ENCODE results near the gene B4GALT3. TPM values are rescaled to one million over a fixed set of nuclear protein-coding genes. Genes with fewer than 3 reads are reported as not detected.

Gene B4GALT3
- total and polyA plus RNA-seq, 9 of the 15 experiments (the other 6 are each of a cell fraction or from before 2014, with no cell fraction given) = 31.2 to 103 (median 46.1) TPM

DNA sequence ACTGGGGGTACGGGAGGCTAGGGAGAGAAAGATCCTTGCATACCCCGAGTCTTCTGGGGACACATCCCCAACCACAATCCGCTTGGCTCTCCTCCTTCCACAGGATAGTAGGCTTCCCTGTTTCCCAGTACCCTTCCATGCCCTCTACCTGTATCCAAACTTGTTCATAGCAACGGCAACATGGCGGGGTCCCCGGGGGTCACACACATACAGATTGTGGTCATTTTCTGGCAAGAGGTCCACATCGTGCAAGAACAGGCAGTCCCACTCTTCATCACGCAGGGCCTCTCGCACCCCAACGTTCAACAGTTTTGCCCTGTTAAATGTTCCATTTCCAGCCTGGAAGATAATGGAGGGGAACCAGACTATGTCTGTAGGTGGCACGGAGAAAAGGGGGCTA, 3.6 kb downstream of the B4GALT3 start:
- ChIA-PET CTCF (ENCODE audit: low intra/inter-chr PET ratio) (no interaction called here), POLR2A (no interaction called here)
- TF ChIP-seq CSDE1 (IDR thresholded peaks at IDR 0.05) (no peak), ZNF444 (CRISPR knock-in tag; IDR thresholded peaks at IDR 0.05) (no peak), PCBP1 (IDR thresholded peaks at IDR 0.05; ENCODE audit: low read depth, low read length, poor library complexity, severe bottlenecking) (no peak), POLR2A (conservative IDR thresholded peaks at IDR 0.05) (no peak), NCOA6 (IDR thresholded peaks at IDR 0.05) (no peak), ZNF121 (CRISPR knock-in tag; conservative IDR thresholded peaks at IDR 0.05) (no peak)
- TF ChIP-seq, protein P1, sequence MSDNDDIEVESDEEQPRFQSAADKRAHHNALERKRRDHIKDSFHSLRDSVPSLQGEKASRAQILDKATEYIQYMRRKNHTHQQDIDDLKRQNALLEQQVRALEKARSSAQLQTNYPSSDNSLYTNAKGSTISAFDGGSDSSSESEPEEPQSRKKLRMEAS (CRISPR knock-in tag; IDR thresholded peaks at IDR 0.05) = no peak
- in situ Hi-C loops (cut with MboI) (no loop called here), intact Hi-C loops (cut with micrococcal nuclease) (loop anchor here (10.0 kb wide), 1 partner anchor 339 kb away; no protein-coding TSS in a partner anchor)
- Histone ChIP-seq H3K4me3 (no peak overlapping the region), H3K4me1 (replicated peaks in 1 of 2; ENCODE audit: control insufficient read depth in 2 of 2, insufficient read depth in 2 of 2, low read length in 2 of 2) (peaks cover 17 to 37% of the 10 kb centered on the region in 2 experiments; a peak in 4 of 5 replicates), H3K27me3 (ENCODE audit: control insufficient read depth in 2 of 2, insufficient read depth in 2 of 2, low read length in 2 of 2) (no peaks in the 10 kb centered on the region), H3K9ac (ENCODE audit: insufficient read depth in 1 of 2, low read depth in 2 of 2, low read length in 2 of 2) (no peak overlapping the region), H3K9me3 (replicated peaks; ENCODE audit: control insufficient read depth, insufficient read depth, low read depth, low read length) (no peaks in the 10 kb centered on the region), H2AFZ (ENCODE audit: low read depth, low read length) (no peak overlapping the region), H3K27ac (ENCODE audit: extremely low read depth, low read depth, low read length) (no peak overlapping the region), H3K9me1 (ENCODE audit: control insufficient read depth, insufficient read depth, low read length) (no peaks in the 10 kb centered on the region), H4K20me1 (replicated peaks; ENCODE audit: control insufficient read depth, insufficient read depth, low read length) (no peaks in the 10 kb centered on the region), H3K4me2 (ENCODE audit: insufficient read depth, low read length) (no peak overlapping the region), H3K36me3 (ENCODE audit: control insufficient read depth, insufficient read depth, low read length) (peaks cover 73% of the 10 kb centered on the region), H3K79me2 (ENCODE audit: control insufficient read depth, insufficient read depth, low read length) (peaks cover 26% of the 10 kb centered on the region)
- 96% methylated on average over 11 of the region's 11 CpGs for WGBS (ENCODE audit: insufficient coverage, low coverage, missing lambda C conversion rate)
- DNase-seq (ENCODE audit: extremely low read depth in 1 of 4, low spot score in 3 of 4) (no peak), ATAC-seq (no peak), FAIRE-seq (no peak)
- no TSS peak for BruUV-seq (replicated peaks)

Data from K562 (cell line).